Keratinocyte (primary cell): ENCODE data around the gene CDH6. TPM values are rescaled to one million over a fixed set of nuclear protein-coding genes. Genes with fewer than 3 reads are reported as not detected.

Experiments
- DNase-seq: peaks from one replicate; pipeline ENCODE4 v3.0.0-alpha.2; 2011; ENCODE audit warnings: low read depth, missing footprints, low spot score
- FAIRE-seq: peaks from 2 replicates; lab custom pipeline; 2011; peaks lifted over from hg19 to GRCh38; lab: Jason Lieb, UNC
- H2AFZ ChIP-seq: 2 replicates; pipeline ENCODE4 v1.6.0; 2012; ENCODE audit warnings: low read length, control low read depth, inconsistent platforms; ENCODE audit not compliant: control insufficient read depth
- H3K27ac ChIP-seq: 2 replicates; pipeline ENCODE4 v1.5.1; 2011; ENCODE audit warnings: low read length; ENCODE audit not compliant: control insufficient read depth, insufficient read depth
- H3K27me3 ChIP-seq: 3 replicates; pipeline ENCODE4 v1.6.0; 2011; ENCODE audit warnings: low read length; ENCODE audit not compliant: control insufficient read depth, insufficient read depth; ENCODE audit errors: extremely low read depth
- H3K36me3 ChIP-seq, 2 experiments: 2 replicates in 1 of 2; 3 replicates in 1 of 2; pipeline ENCODE4 v1.5.1; 2011; ENCODE audit warnings: low read length in 2 of 2, mild to moderate bottlenecking in 1 of 2; ENCODE audit not compliant: control insufficient read depth in 2 of 2, insufficient read depth in 2 of 2; ENCODE audit errors: extremely low read depth in 1 of 2
- H3K4me1 ChIP-seq: 3 replicates; pipeline ENCODE4 v1.5.1; 2011; ENCODE audit warnings: low read length; ENCODE audit not compliant: control insufficient read depth, insufficient read depth; ENCODE audit errors: extremely low read depth
- H3K4me2 ChIP-seq: 3 replicates; pipeline ENCODE4 v1.6.0; 2011; ENCODE audit warnings: low read depth, low read length; ENCODE audit not compliant: control insufficient read depth, insufficient read depth; ENCODE audit errors: extremely low read depth
- H3K4me3 ChIP-seq, 3 experiments: fragments of 200-600 bp in 1 of 3; sonication (generic) in 1 of 3; 2 replicates in 2 of 3; 3 replicates in 1 of 3; pipeline ENCODE4 v1.5.1; 2011 to 2016; ENCODE audit warnings: low read length in 3 of 3, mild to moderate bottlenecking in 3 of 3, control low read depth in 2 of 3, inconsistent platforms in 1 of 3, low read depth in 1 of 3, mixed read lengths in 1 of 3, mixed run types in 1 of 3, moderate library complexity in 1 of 3; ENCODE audit not compliant: control insufficient read depth in 2 of 3, insufficient read depth in 2 of 3; ENCODE audit errors: extremely low read depth in 1 of 3
- H3K79me2 ChIP-seq: 2 replicates; pipeline ENCODE4 v1.6.0; 2012; ENCODE audit warnings: low read length; ENCODE audit not compliant: control insufficient read depth, insufficient read depth
- H3K9ac ChIP-seq: 3 replicates; pipeline ENCODE4 v1.6.0; 2011; ENCODE audit warnings: low read length; ENCODE audit not compliant: control insufficient read depth, insufficient read depth; ENCODE audit errors: extremely low read depth
- H3K9me1 ChIP-seq: 3 replicates; pipeline ENCODE4 v1.6.0; 2011; ENCODE audit warnings: low read length; ENCODE audit not compliant: control insufficient read depth, insufficient read depth; ENCODE audit errors: extremely low read depth
- H3K9me3 ChIP-seq: 2 replicates; pipeline ENCODE4 v1.5.1; 2012; ENCODE audit warnings: low read depth, low read length; ENCODE audit not compliant: control insufficient read depth
- H4K20me1 ChIP-seq: 3 replicates; pipeline ENCODE4 v1.6.0; 2011; ENCODE audit warnings: low read length; ENCODE audit not compliant: control insufficient read depth, insufficient read depth; ENCODE audit errors: extremely low read depth
- EZH2 ChIP-seq: IDR thresholded peaks from one replicate; pipeline ENCODE4 v1.6.1; 2012; ENCODE audit warnings: inconsistent platforms, mild to moderate bottlenecking, low read length, moderate library complexity
- dilution Hi-C: fragments of 300-500 bp; cut with MboI; formaldehyde crosslinking; loops from one replicate; pipeline ENCODE4 v1.7.0; 2020; ENCODE audit warnings: low sequenced_read_pairs; ENCODE audit not compliant: extremely low pct_ligation_motif_present
- polyA plus RNA-seq, 5 experiments: library from polyadenylated mRNA; depleted of rRNA in 3 of 5; stranded (reverse) in 3 of 5; stranded (forward) in 1 of 5; unstranded in 1 of 5; fragments of >200 nt; gene quantifications; 1 replicate in 1 of 5; 2 replicates in 3 of 5; 3 replicates in 1 of 5; pipeline versions ENCODE4 v1.2.1 to v1.2.3, GENCODE V29; 2011 to 2012; ENCODE audit warnings: missing spikeins in 2 of 5, low read depth in 1 of 5, low replicate concordance in 1 of 5
- TF ChIP-seq, protein P1 (sequence below), 3 experiments: IDR thresholded peaks in 1 of 3; conservative IDR thresholded peaks in 1 of 3; optimal IDR thresholded peaks in 1 of 3; 2 replicates in 2 of 3; 3 replicates in 1 of 3; pipeline versions ENCODE3 to v1.5.1; 2011; ENCODE audit warnings: low read length in 3 of 3, mild to moderate bottlenecking in 3 of 3, moderate library complexity in 2 of 3, control low read depth in 1 of 3, inconsistent platforms in 1 of 3; ENCODE audit not compliant: insufficient read depth in 2 of 3; ENCODE audit errors: extremely low read depth in 1 of 3

Gene CDH6
- polyA plus RNA-seq, 1 donor (not counting 4 experiments of a cell fraction or from before 2014, with no cell fraction given) = not detected

GRCh38 chr5:31208043-31208442 is 14.6 kb downstream of the CDH6 start:
- H3K27me3 ChIP-seq = no peaks in the 10 kb centered on the region
- no peaks in the 10 kb centered on the region for H4K20me1 ChIP-seq
- dilution Hi-C loops = no loop called here
- TF ChIP-seq, protein P1, sequence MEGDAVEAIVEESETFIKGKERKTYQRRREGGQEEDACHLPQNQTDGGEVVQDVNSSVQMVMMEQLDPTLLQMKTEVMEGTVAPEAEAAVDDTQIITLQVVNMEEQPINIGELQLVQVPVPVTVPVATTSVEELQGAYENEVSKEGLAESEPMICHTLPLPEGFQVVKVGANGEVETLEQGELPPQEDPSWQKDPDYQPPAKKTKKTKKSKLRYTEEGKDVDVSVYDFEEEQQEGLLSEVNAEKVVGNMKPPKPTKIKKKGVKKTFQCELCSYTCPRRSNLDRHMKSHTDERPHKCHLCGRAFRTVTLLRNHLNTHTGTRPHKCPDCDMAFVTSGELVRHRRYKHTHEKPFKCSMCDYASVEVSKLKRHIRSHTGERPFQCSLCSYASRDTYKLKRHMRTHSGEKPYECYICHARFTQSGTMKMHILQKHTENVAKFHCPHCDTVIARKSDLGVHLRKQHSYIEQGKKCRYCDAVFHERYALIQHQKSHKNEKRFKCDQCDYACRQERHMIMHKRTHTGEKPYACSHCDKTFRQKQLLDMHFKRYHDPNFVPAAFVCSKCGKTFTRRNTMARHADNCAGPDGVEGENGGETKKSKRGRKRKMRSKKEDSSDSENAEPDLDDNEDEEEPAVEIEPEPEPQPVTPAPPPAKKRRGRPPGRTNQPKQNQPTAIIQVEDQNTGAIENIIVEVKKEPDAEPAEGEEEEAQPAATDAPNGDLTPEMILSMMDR (optimal IDR thresholded peaks at IDR 0.05 in 1 of 3, IDR thresholded peaks at IDR 0.05 in 1 of 3, conservative IDR thresholded peaks at IDR 0.05 in 1 of 3; ENCODE audit: extremely low read depth in 1 of 3, insufficient read depth in 2 of 3, low read length in 3 of 3) = no peak
- TF ChIP-seq EZH2 = no peak
- H3K9me3 ChIP-seq = no peaks in the 10 kb centered on the region
- H3K9ac ChIP-seq = no peak overlapping the region
- DNase-seq (no peak), FAIRE-seq (no peak)
- H3K36me3 ChIP-seq = no peaks in the 10 kb centered on the region
- no peak overlapping the region for H3K4me2 ChIP-seq
- no peaks in the 10 kb centered on the region for H3K9me1 ChIP-seq
- no peak overlapping the region for H2AFZ ChIP-seq
- H3K27ac ChIP-seq = no peak overlapping the region
- H3K4me1 ChIP-seq = no peaks in the 10 kb centered on the region
- H3K79me2 ChIP-seq = no peaks in the 10 kb centered on the region
- no peak overlapping the region for H3K4me3 ChIP-seq

DNA sequence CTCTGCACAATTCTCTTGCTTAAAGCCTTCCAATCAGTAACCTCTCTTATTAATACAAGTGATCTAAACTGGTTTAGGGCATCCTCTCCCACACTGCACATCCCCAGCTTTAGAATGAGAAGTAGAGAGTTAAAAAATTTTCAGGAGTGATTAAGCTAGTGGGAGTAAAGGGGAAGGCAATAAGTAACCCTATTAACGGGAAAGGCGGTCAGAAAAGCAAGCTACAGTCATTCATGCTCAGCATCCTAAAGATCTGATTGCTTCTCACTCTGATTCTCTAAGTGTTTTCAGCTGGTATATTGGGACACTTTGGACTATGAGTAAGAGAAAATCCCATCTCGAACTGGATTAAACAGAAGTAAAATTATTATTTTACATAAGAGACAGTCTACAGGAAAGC is 15.8 kb downstream of the CDH6 start:
- Histone ChIP-seq H3K4me1 (no peaks in the 10 kb centered on the region), H3K36me3 (no peaks in the 10 kb centered on the region), H3K9me3 (no peaks in the 10 kb centered on the region), H3K79me2 (no peaks in the 10 kb centered on the region), H3K9me1 (no peaks in the 10 kb centered on the region), H3K27ac (no peak overlapping the region), H2AFZ (no peak overlapping the region), H3K4me3 (no peak overlapping the region), H3K27me3 (no peaks in the 10 kb centered on the region), H3K4me2 (no peak overlapping the region), H4K20me1 (no peaks in the 10 kb centered on the region), H3K9ac (no peak overlapping the region)
- dilution Hi-C loops = no loop called here
- TF ChIP-seq, protein P1 (optimal IDR thresholded peaks at IDR 0.05 in 1 of 3, IDR thresholded peaks at IDR 0.05 in 1 of 3, conservative IDR thresholded peaks at IDR 0.05 in 1 of 3; ENCODE audit: extremely low read depth in 1 of 3, insufficient read depth in 2 of 3, low read length in 3 of 3) = no peak
- no peak for TF ChIP-seq EZH2
- FAIRE-seq (no peak), DNase-seq (no peak)
